ENCODE results near the gene BLOC1S6. TPM values are rescaled to one million over a fixed set of nuclear protein-coding genes. Genes with fewer than 3 reads are reported as not detected.

The BLOC1S6 gene
- total and polyA plus RNA-seq, 2 of the 13 experiments (the other 11 are each of a cell fraction or from before 2014, with no cell fraction given) = 11.8 to 44.3 TPM

GRCh38 chr15:45646220-45646619 is 59.0 kb downstream of the BLOC1S6 start:
- no TSS peak for BruUV-seq (replicated peaks)
- Histone ChIP-seq H3K4me1 (ENCODE audit: insufficient read depth, low read length) (peaks cover 53% of the 10 kb centered on the region), H3K79me2 (ENCODE audit: insufficient read depth, low read length) (no peaks in the 10 kb centered on the region), H2AFZ (ENCODE audit: low read length) (no peak overlapping the region), H3K27ac (ENCODE audit: extremely low read length, insufficient read depth, low read length) (no peak overlapping the region), H3K4me2 (ENCODE audit: low read depth, low read length) (no peak overlapping the region), H4K20me1 (ENCODE audit: insufficient read depth, low read length) (no peaks in the 10 kb centered on the region), H3K27me3 (ENCODE audit: control insufficient read depth in 1 of 2, insufficient read depth in 2 of 2, low read length in 2 of 2) (no peaks in the 10 kb centered on the region), H3K36me3 (replicated peaks in 1 of 2; ENCODE audit: control insufficient read depth in 1 of 2, insufficient read depth in 2 of 2, low read length in 2 of 2) (no peaks in the 10 kb centered on the region), H3K4me3 (replicated peaks in 1 of 3; ENCODE audit: insufficient read depth in 1 of 3, low read depth in 2 of 3, low read length in 3 of 3) (no peak overlapping the region), H3K9me3 (ENCODE audit: low read length) (no peaks in the 10 kb centered on the region), H3K9ac (ENCODE audit: insufficient read depth, low read depth, low read length) (no peak overlapping the region)
- ChIA-PET CTCF (ENCODE audit: low intra/inter-chr PET ratio, low total read pairs) (no interaction called here), POLR2A (no interaction called here)
- TF ChIP-seq ELF4 (CRISPR knock-in tag; IDR thresholded peaks at IDR 0.05; ENCODE audit: borderline replicate concordance) (no peak), ZNF513 (CRISPR knock-in tag; conservative IDR thresholded peaks at IDR 0.05) (no peak), KAT2B (IDR thresholded peaks at IDR 0.05; ENCODE audit: borderline replicate concordance, low read depth, low read length) (no peak), MZF1 (CRISPR knock-in tag; IDR thresholded peaks at IDR 0.05; ENCODE audit: borderline replicate concordance) (no peak), DR1 (CRISPR knock-in tag; IDR thresholded peaks at IDR 0.05) (no peak), KLF15 (CRISPR knock-in tag; IDR thresholded peaks at IDR 0.05; ENCODE audit: borderline replicate concordance) (no peak), NCOA5 (CRISPR knock-in tag; IDR thresholded peaks at IDR 0.05) (no peak), MAFK (conservative IDR thresholded peaks at IDR 0.05 in 1 of 2, IDR thresholded peaks at IDR 0.05 in 1 of 2; ENCODE audit: low read length in 2 of 2) (no peak), TFAP4 (IDR thresholded peaks at IDR 0.05; ENCODE audit: borderline replicate concordance, low read depth) (no peak), NFATC3 (CRISPR knock-in tag; IDR thresholded peaks at IDR 0.05) (no peak), ZFP62 (CRISPR knock-in tag; IDR thresholded peaks at IDR 0.05) (no peak), ZNF20 (CRISPR knock-in tag; IDR thresholded peaks at IDR 0.05) (no peak), ZSCAN5A (CRISPR knock-in tag; IDR thresholded peaks at IDR 0.05; ENCODE audit: borderline replicate concordance) (no peak), ZNF205 (CRISPR knock-in tag; IDR thresholded peaks at IDR 0.05) (no peak), KLF11 (CRISPR knock-in tag; IDR thresholded peaks at IDR 0.05) (no peak), NAIF1 (CRISPR knock-in tag; IDR thresholded peaks at IDR 0.05; ENCODE audit: borderline replicate concordance) (no peak), ZNF180 (CRISPR knock-in tag; IDR thresholded peaks at IDR 0.05; ENCODE audit: borderline replicate concordance, low read depth) (no peak)
- DNase-seq (ENCODE audit: low spot score) (no peak), ATAC-seq (no peak), FAIRE-seq (no peak)
- in situ Hi-C loops (cut with HindIII; ENCODE audit: extremely low pct_ligation_motif_present, low pct_unique_long_range_greater_than_20kb) = no loop called here
- 98% methylated on average over 3 of the region's 3 CpGs for WGBS (ENCODE audit: low lambda C conversion rate)
- intact Hi-C loops (cut with micrococcal nuclease; ENCODE audit: unreplicated experiment) = no loop called here

All from HepG2 (cell line).